ENCODE results near the gene TRIM4.

DNA sequence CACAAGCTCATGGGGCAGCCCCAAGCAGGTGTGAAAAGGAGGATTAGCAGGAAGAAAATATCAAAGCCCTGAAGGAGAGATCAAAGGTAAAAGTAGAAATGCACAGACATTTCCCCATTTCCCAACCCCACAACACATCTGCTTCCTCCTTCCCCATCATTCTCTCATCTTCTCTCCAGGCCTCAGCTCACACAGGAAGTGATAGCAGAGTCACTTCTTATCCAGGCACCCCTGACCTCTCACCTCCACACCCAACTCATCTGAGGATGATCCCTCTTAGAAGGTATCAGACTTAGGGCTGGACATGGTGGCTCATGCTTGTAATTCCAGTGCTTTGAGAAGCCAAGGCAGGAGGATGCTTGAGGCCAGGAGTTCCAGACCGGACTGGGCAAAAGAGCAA lies 28.3 kb upstream of the TRIM4 start:
- TF ChIP-seq, protein P1, sequence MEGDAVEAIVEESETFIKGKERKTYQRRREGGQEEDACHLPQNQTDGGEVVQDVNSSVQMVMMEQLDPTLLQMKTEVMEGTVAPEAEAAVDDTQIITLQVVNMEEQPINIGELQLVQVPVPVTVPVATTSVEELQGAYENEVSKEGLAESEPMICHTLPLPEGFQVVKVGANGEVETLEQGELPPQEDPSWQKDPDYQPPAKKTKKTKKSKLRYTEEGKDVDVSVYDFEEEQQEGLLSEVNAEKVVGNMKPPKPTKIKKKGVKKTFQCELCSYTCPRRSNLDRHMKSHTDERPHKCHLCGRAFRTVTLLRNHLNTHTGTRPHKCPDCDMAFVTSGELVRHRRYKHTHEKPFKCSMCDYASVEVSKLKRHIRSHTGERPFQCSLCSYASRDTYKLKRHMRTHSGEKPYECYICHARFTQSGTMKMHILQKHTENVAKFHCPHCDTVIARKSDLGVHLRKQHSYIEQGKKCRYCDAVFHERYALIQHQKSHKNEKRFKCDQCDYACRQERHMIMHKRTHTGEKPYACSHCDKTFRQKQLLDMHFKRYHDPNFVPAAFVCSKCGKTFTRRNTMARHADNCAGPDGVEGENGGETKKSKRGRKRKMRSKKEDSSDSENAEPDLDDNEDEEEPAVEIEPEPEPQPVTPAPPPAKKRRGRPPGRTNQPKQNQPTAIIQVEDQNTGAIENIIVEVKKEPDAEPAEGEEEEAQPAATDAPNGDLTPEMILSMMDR (IDR thresholded peaks at IDR 0.05), result no peak
- TF ChIP-seq POLR2A (IDR thresholded peaks at IDR 0.05), result no peak

Data from body of pancreas (tissue), 4 donors.